WTC11 (cell line): ENCODE data around the gene SAMM50. TPM values are rescaled to one million over a fixed set of nuclear protein-coding genes. Genes with fewer than 3 reads are reported as not detected.

Experiments
- ATAC-seq: fragments of 200-7000 bp; cut with Tn5 transposase; 2 replicates; pipeline ENCODE4 v1.10.0; 2021; ENCODE audit warnings: mild to moderate bottlenecking, moderate library complexity
- CTCF ChIA-PET: fragments of 300-600 bp; sonication (Branson Sonifier 250); formaldehyde crosslinking; loops from one replicate; lab custom pipeline; 2021; ENCODE audit warnings: antibody characterized with exemption; lab: Charles Lee
- POLR2A ChIA-PET: fragments of 350-600 bp; sonication (Branson Sonifier 250); formaldehyde crosslinking; loops from one replicate; lab custom pipeline; 2021; ENCODE audit warnings: antibody characterized with exemption; lab: Charles Lee
- DNase-seq: peaks from one replicate; pipeline ENCODE4 v3.0.0; 2021; ENCODE audit warnings: low spot score
- H3K27ac Mint-ChIP-seq: 2 replicates; pipeline ENCODE4 v1.8.0; 2021; ENCODE audit warnings: mixed read lengths
- H3K27me3 Mint-ChIP-seq: 2 replicates; pipeline ENCODE4 v1.8.0; 2021; ENCODE audit warnings: low read depth, mild to moderate bottlenecking, moderate library complexity, mixed read lengths
- H3K36me3 Mint-ChIP-seq: 2 replicates; pipeline ENCODE4 v1.8.0; 2021; ENCODE audit warnings: mixed read lengths
- H3K4me1 Mint-ChIP-seq: 2 replicates; pipeline ENCODE4 v1.8.0; 2022; ENCODE audit warnings: mixed read lengths
- H3K4me3 Mint-ChIP-seq: 2 replicates; pipeline ENCODE4 v1.8.0; 2021; ENCODE audit warnings: mild to moderate bottlenecking, moderate library complexity, mixed read lengths
- H3K9me3 Mint-ChIP-seq: 2 replicates; pipeline ENCODE4 v1.8.0; 2021; ENCODE audit warnings: mixed read lengths
- CREB1 ChIP-seq: sonication (generic); formaldehyde crosslinking; IDR thresholded peaks from 2 replicates; pipeline ENCODE4 v1.8.0; 2023; ENCODE audit warnings: mild to moderate bottlenecking, missing genetic modification reagents
- FOXK1 ChIP-seq: sonication (generic); formaldehyde crosslinking; IDR thresholded peaks from 2 replicates; pipeline ENCODE4 v1.8.0; 2022; ENCODE audit warnings: mild to moderate bottlenecking, moderate library complexity, missing genetic modification reagents
- FOXP1 ChIP-seq: sonication (generic); formaldehyde crosslinking; IDR thresholded peaks from 2 replicates; pipeline ENCODE4 v1.8.0; 2022; ENCODE audit warnings: missing genetic modification reagents, mild to moderate bottlenecking, moderate library complexity, borderline replicate concordance
- GABPB1 ChIP-seq: sonication (generic); formaldehyde crosslinking; IDR thresholded peaks from 2 replicates; pipeline ENCODE4 v1.8.1; 2023; ENCODE audit warnings: mild to moderate bottlenecking, missing genetic modification reagents
- JAZF1 ChIP-seq: fragments of 250-450 bp; sonication (Bioruptor Pico); IDR thresholded peaks from 2 replicates; pipeline ENCODE4 v1.9.0; 2021; ENCODE audit warnings: moderate library complexity, mild to moderate bottlenecking, inconsistent platforms
- NR3C1 ChIP-seq: sonication (generic); formaldehyde crosslinking; conservative IDR thresholded peaks from 2 replicates; pipeline ENCODE4 v1.8.1; 2023; ENCODE audit warnings: low read depth, mild to moderate bottlenecking, missing genetic modification reagents
- RELA ChIP-seq: sonication (generic); formaldehyde crosslinking; IDR thresholded peaks from 2 replicates; pipeline ENCODE4 v1.8.1; 2022; ENCODE audit warnings: missing genetic modification reagents, mild to moderate bottlenecking, borderline replicate concordance
- SMAD4 ChIP-seq: sonication (generic); formaldehyde crosslinking; IDR thresholded peaks from 2 replicates; pipeline ENCODE4 v1.8.0; 2022; ENCODE audit warnings: mild to moderate bottlenecking, missing genetic modification reagents
- ZNF423 ChIP-seq: fragments of 250-450 bp; sonication (Bioruptor Pico); IDR thresholded peaks from 2 replicates; pipeline ENCODE4 v2.1.2; 2022; ENCODE audit warnings: mild to moderate bottlenecking, moderate library complexity
- ZNF425 ChIP-seq: fragments of 250-450 bp; sonication (Bioruptor Pico); conservative IDR thresholded peaks from 2 replicates; pipeline ENCODE4 v1.9.0; 2021; ENCODE audit warnings: mild to moderate bottlenecking
- ZNF671 ChIP-seq: fragments of 250-450 bp; sonication (Bioruptor Pico); IDR thresholded peaks from 2 replicates; pipeline ENCODE4 v1.8.0; 2021; ENCODE audit warnings: mild to moderate bottlenecking
- total RNA-seq: library from RNA; stranded (reverse); gene quantifications from 3 replicates; pipeline ENCODE4 v1.2.3, GENCODE V29; 2021
- TF ChIP-seq, protein P1 (sequence below): sonication (generic); formaldehyde crosslinking; IDR thresholded peaks from 2 replicates; pipeline ENCODE4 v1.8.1; 2022; ENCODE audit warnings: mild to moderate bottlenecking, moderate library complexity, missing genetic modification reagents
- TF ChIP-seq, protein P2 (sequence below): sonication (generic); formaldehyde crosslinking; IDR thresholded peaks from 2 replicates; pipeline ENCODE4 v1.8.0; 2022; ENCODE audit warnings: mild to moderate bottlenecking, missing genetic modification reagents
- TF ChIP-seq, protein P3 (sequence below): fragments of 250-450 bp; sonication (Bioruptor Pico); IDR thresholded peaks from 2 replicates; pipeline ENCODE4 v1.9.0; 2021; ENCODE audit warnings: moderate library complexity, mild to moderate bottlenecking, inconsistent platforms, borderline replicate concordance
- TF ChIP-seq, protein P4 (sequence below): sonication (generic); formaldehyde crosslinking; IDR thresholded peaks from 2 replicates; pipeline ENCODE4 v1.8.1; 2023; ENCODE audit warnings: mild to moderate bottlenecking, missing genetic modification reagents
- TF ChIP-seq, protein P5 (sequence below): fragments of 200-600 bp; IDR thresholded peaks from 2 replicates; pipeline ENCODE4 v1.8.0; 2022; ENCODE audit warnings: antibody characterized with exemption

The SAMM50 gene
- total RNA-seq, 1 experiment from 2014 or later, result 72.1 TPM

- Mint-ChIP-seq H3K4me3 (no peak overlapping the region), H3K9me3 (peaks cover 4% of the 10 kb centered on the region; the same call in 1 of the 2 replicates), H3K4me1 (no peaks in the 10 kb centered on the region), H3K27ac (no peak overlapping the region), H3K27me3 (no peaks in the 10 kb centered on the region), H3K36me3 (peaks cover 68% of the 10 kb centered on the region)
- TF ChIP-seq NR3C1 (CRISPR knock-in tag) (no peak), RELA (CRISPR knock-in tag) (no peak), FOXK1 (CRISPR knock-in tag) (no peak), ZNF671 (no peak), CREB1 (CRISPR knock-in tag) (no peak), GABPB1 (CRISPR knock-in tag) (no peak)
- TF ChIP-seq, protein P1, sequence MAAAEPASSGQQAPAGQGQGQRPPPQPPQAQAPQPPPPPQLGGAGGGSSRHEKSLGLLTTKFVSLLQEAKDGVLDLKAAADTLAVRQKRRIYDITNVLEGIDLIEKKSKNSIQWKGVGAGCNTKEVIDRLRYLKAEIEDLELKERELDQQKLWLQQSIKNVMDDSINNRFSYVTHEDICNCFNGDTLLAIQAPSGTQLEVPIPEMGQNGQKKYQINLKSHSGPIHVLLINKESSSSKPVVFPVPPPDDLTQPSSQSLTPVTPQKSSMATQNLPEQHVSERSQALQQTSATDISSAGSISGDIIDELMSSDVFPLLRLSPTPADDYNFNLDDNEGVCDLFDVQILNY (CRISPR knock-in tag), result no peak
- TF ChIP-seq, protein P2, sequence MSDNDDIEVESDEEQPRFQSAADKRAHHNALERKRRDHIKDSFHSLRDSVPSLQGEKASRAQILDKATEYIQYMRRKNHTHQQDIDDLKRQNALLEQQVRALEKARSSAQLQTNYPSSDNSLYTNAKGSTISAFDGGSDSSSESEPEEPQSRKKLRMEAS (CRISPR knock-in tag), result no peak
- TF ChIP-seq, protein P3, sequence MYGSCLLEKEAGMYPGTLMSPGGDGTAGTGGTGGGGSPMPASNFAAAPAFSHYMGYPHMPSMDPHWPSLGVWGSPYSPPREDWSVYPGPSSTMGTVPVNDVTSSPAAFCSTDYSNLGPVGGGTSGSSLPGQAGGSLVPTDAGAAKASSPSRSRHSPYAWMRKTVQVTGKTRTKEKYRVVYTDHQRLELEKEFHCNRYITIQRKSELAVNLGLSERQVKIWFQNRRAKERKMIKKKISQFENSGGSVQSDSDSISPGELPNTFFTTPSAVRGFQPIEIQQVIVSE (CRISPR knock-in tag), result no peak
- TF ChIP-seq, protein P4, sequence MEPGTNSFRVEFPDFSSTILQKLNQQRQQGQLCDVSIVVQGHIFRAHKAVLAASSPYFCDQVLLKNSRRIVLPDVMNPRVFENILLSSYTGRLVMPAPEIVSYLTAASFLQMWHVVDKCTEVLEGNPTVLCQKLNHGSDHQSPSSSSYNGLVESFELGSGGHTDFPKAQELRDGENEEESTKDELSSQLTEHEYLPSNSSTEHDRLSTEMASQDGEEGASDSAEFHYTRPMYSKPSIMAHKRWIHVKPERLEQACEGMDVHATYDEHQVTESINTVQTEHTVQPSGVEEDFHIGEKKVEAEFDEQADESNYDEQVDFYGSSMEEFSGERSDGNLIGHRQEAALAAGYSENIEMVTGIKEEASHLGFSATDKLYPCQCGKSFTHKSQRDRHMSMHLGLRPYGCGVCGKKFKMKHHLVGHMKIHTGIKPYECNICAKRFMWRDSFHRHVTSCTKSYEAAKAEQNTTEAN, result no peak
- ChIA-PET POLR2A (no interaction called here), CTCF (interaction anchor here (0.6 to 3.4 kb wide), 10 partner anchors 8 to 773 kb away, joined by 3 to 65 read pairs (median 10); partner anchors contain the start of gene PNPLA3)
- DNase-seq (no peak), ATAC-seq (no peak)
These were observed 10.4 kb upstream of the SAMM50 start for GRCh38 chr22:43944670-43945430.

DNA sequence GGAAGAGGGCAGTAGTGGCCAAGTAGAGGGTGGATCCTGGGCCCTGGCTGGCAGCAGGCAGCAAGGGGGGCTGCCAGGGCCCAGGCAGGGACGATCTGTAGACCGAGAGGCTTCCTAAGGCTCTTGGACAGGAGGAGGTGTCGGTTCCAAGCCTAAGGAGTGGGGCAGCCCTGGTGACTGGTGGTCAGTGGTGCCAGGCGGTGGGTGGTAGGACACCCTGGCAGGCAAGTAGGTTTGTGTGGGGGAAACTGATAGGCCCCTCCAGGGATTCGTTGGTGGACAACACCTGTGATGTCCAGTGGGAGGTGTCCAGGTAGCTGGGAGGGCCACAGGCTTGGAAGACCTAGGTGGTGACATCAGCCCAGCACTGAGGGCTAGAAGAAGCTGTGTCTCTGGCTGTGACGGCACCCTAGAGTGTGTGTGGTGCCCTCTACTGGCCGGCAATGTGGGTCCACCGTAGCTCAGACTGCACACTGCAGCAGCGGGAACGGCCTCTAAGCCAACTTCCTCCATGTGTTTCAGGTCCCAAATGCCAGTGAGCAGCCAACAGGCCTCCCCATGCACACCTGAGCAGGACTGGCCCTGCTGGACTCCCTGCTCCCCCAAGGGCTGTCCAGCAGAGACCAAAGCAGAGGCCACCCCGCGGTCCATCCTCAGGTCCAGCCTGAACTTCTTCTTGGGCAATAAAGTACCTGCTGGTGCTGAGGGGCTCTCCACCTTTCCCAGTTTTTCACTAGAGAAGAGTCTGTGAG is 9.4 kb upstream of the SAMM50 start:
- Mint-ChIP-seq H3K9me3 (peaks cover 4% of the 10 kb centered on the region; the same call in 1 of the 2 replicates), H3K4me3 (no peak overlapping the region), H3K27ac (no peak overlapping the region), H3K36me3 (peaks cover 61% of the 10 kb centered on the region), H3K27me3 (no peaks in the 10 kb centered on the region), H3K4me1 (no peaks in the 10 kb centered on the region)
- ChIA-PET POLR2A (interaction anchor here (1.5 kb wide), 1 partner anchor 23 kb away, joined by 5 read pairs; the partner anchor contains the start of gene PNPLA3), CTCF (interaction anchor here (0.5 to 3.4 kb wide), 39 partner anchors 9 to 749 kb away, joined by 3 to 65 read pairs (median 4); partner anchors contain the start of genes PNPLA3 and SAMM50)
- peak; percentile 95 for ATAC-seq
- peak; percentile 75 for DNase-seq
- TF ChIP-seq ZNF423 (CRISPR knock-in tag), result peak; percentile 64
- no peak for TF ChIP-seq FOXP1 (CRISPR knock-in tag)
- TF ChIP-seq, protein P5, sequence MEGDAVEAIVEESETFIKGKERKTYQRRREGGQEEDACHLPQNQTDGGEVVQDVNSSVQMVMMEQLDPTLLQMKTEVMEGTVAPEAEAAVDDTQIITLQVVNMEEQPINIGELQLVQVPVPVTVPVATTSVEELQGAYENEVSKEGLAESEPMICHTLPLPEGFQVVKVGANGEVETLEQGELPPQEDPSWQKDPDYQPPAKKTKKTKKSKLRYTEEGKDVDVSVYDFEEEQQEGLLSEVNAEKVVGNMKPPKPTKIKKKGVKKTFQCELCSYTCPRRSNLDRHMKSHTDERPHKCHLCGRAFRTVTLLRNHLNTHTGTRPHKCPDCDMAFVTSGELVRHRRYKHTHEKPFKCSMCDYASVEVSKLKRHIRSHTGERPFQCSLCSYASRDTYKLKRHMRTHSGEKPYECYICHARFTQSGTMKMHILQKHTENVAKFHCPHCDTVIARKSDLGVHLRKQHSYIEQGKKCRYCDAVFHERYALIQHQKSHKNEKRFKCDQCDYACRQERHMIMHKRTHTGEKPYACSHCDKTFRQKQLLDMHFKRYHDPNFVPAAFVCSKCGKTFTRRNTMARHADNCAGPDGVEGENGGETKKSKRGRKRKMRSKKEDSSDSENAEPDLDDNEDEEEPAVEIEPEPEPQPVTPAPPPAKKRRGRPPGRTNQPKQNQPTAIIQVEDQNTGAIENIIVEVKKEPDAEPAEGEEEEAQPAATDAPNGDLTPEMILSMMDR, result peak; percentile 57

GRCh38 chr22:43946384-43946667 is 8.9 kb upstream of the SAMM50 start:
- peaks cover 4% of the 10 kb centered on the region; the same call in 1 of the 2 replicates for H3K9me3 Mint-ChIP-seq
- TF ChIP-seq ZNF425 (CRISPR knock-in tag) (no peak), JAZF1 (CRISPR knock-in tag) (no peak), SMAD4 (CRISPR knock-in tag) (no peak)
- TF ChIP-seq, protein P4, result no peak
- H3K4me3 Mint-ChIP-seq, result no peak overlapping the region
- no peaks in the 10 kb centered on the region for H3K4me1 Mint-ChIP-seq
- ChIA-PET POLR2A (interaction anchor here (1.5 kb wide), 1 partner anchor 23 kb away, joined by 5 read pairs; the partner anchor contains the start of gene PNPLA3), CTCF (interaction anchor here (0.5 to 3.4 kb wide), 39 partner anchors 8 to 797 kb away, joined by 3 to 65 read pairs (median 4); partner anchors contain the start of genes PNPLA3 and SAMM50)
- H3K36me3 Mint-ChIP-seq, result peaks cover 57% of the 10 kb centered on the region
- H3K27me3 Mint-ChIP-seq, result no peaks in the 10 kb centered on the region
- DNase-seq, result no peak
- no peak for ATAC-seq
- H3K27ac Mint-ChIP-seq, result no peak overlapping the region
